Muscle layer of duodenum (tissue), 2 donors: Measurements from ENCODE around the gene STK32C.

Experiments used
- H3K27ac ChIP-seq: one replicate; pipeline ENCODE4 v1.7.0; 2013; ENCODE audit warnings: mild to moderate bottlenecking, low read length
- H3K27me3 ChIP-seq: one replicate; pipeline ENCODE4 v1.7.0; 2013; ENCODE audit warnings: low read depth, mild to moderate bottlenecking, control low read depth, low read length
- H3K36me3 ChIP-seq, 2 donors: one replicate each; pipeline ENCODE4 v1.7.0; 2013; ENCODE audit warnings: low read length in 2 of 2, control low read depth in 1 of 2, mild to moderate bottlenecking in 1 of 2; ENCODE audit not compliant: insufficient read depth in 2 of 2, control insufficient read depth in 1 of 2
- H3K4me1 ChIP-seq, 2 donors: one replicate each; pipeline ENCODE4 v1.7.0; 2013; ENCODE audit warnings: low read length in 2 of 2, mild to moderate bottlenecking in 2 of 2, control low read depth in 1 of 2, moderate library complexity in 1 of 2; ENCODE audit not compliant: insufficient read depth in 2 of 2, control insufficient read depth in 1 of 2
- H3K4me3 ChIP-seq, 2 donors: one replicate each; pipeline ENCODE4 v1.7.0; 2013; ENCODE audit warnings: low read length in 2 of 2, low read depth in 1 of 2, mild to moderate bottlenecking in 1 of 2
- H3K9me3 ChIP-seq, 2 donors: one replicate each; pipeline ENCODE4 v1.7.0; 2013; ENCODE audit warnings: low read length in 2 of 2, control low read depth in 1 of 2, mild to moderate bottlenecking in 1 of 2; ENCODE audit not compliant: control insufficient read depth in 1 of 2
- donor health status: healthy.

Gene STK32C

DNA sequence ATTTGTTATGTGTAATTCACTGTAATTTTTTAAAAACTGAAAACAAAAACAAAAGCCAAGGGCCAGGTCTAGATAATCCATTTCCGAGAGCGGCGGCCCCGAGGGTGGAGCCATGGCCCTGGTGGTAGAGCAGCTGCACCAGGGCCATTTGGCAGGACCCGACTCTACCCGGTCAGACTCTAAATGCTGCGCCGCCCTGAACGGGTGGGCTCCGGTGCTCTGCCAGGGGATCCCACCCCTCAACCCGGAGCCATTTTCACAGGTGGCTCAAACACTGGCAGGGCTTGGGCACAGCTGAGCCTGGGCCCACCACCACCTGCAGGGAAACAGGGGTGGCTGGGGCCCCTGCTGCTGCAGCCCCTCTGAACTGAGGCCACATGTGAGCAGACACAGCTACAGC, 64.1 kb downstream of the STK32C start:
- no peaks in the 10 kb centered on the region for H3K27me3 ChIP-seq
- no peaks in the 10 kb centered on the region for H3K36me3 ChIP-seq
- no peaks in the 10 kb centered on the region for H3K9me3 ChIP-seq
- no peak overlapping the region for H3K4me3 ChIP-seq
- H3K27ac ChIP-seq: no peak overlapping the region
- peaks cover 0 to 4% of the 10 kb centered on the region in 2 donors for H3K4me1 ChIP-seq

DNA sequence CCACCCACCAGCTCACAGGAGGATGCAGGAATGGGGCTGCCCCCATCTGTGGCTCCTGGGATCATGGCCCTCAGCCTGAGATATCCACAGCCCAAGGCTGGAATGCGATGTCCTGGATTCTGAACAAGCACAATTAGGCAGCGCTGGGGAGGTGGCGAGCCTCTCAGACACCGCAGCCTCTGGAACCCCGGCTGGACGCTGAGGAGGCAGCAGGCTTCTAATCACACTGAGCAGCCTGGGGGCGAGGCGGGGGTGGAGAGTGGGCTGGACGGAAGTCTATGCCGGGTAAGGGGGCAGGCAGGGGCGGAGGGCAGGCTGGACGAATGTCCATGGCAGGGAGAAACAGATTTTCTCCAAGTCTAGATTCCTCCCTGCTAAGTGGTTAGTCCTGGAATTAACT, 64.6 kb downstream of the STK32C start:
- Histone ChIP-seq H3K27ac (no peak overlapping the region), H3K4me3 (no peak overlapping the region), H3K36me3 (no peaks in the 10 kb centered on the region), H3K27me3 (no peaks in the 10 kb centered on the region), H3K4me1 (peaks cover 0 to 4% of the 10 kb centered on the region in 2 donors), H3K9me3 (no peaks in the 10 kb centered on the region)

DNA sequence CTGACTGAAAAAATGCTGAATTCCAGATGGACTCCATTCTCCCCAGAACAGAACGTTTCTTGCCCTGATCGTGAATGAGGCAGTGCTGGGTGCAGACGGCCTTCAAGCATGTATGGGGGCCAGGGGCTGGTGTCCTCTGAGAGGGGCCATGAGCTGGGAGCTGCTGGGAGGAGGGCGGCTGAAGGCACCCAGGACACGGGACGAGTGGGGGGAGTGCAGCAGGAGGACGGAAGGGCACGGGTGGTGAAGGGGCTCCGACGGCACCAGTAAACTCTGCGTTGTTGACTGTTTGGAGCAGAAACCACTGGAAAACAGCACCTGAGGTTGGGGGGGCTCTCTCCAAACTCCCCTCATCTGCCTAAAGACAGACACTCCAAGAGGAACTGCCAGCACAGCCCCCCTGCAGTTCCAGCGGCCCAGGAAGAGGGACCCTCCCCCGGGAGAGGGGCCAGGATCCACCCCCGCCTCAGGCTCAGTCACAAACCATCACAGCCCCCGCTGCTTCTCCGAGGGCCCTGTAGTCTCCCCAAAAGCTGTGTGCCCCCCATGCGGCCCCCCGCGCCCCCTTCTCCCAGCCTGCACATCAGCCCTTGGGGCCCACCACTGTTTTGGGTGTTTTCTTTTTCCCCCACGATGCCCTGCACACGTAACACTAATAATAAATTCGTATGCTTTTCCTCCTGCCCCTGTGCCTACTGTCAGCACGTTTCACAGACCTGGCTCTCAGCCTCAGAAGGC, 65.5 kb downstream of the STK32C start:
- Histone ChIP-seq H3K4me3 (no peak overlapping the region), H3K9me3 (no peaks in the 10 kb centered on the region)

DNA sequence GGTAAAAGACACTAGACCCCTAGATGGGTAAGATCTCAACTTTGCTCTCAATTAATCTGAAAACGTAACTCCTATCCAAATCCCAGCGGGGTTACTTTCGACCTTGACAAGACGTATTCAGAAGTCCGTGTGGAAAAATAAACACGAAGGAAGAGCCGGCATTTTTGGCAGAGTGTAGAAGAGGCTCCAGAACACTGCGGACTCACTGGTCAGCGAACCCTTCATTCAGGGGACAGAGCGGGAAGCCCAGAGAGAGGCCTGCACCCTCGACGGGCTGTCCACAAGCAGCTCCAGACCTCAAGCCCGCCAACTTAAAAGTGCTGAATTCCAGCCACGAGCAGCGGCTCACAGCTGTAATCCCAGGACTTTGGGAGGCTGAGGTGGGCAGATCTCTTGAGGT, 66.3 kb downstream of the STK32C start:
- peaks cover 0 to 4% of the 10 kb centered on the region in 2 donors for H3K4me1 ChIP-seq
- H3K27me3 ChIP-seq: no peaks in the 10 kb centered on the region
- H3K9me3 ChIP-seq: no peaks in the 10 kb centered on the region
- no peak overlapping the region for H3K4me3 ChIP-seq
- H3K36me3 ChIP-seq: no peaks in the 10 kb centered on the region
- no peak overlapping the region for H3K27ac ChIP-seq

More for the DNA sequence above, 65.5 kb downstream of the STK32C start:
- no peaks in the 10 kb centered on the region for H3K27me3 ChIP-seq
- no peaks in the 10 kb centered on the region for H3K36me3 ChIP-seq
- peaks cover 0 to 4% of the 10 kb centered on the region in 2 donors for H3K4me1 ChIP-seq
- no peak overlapping the region for H3K27ac ChIP-seq

DNA sequence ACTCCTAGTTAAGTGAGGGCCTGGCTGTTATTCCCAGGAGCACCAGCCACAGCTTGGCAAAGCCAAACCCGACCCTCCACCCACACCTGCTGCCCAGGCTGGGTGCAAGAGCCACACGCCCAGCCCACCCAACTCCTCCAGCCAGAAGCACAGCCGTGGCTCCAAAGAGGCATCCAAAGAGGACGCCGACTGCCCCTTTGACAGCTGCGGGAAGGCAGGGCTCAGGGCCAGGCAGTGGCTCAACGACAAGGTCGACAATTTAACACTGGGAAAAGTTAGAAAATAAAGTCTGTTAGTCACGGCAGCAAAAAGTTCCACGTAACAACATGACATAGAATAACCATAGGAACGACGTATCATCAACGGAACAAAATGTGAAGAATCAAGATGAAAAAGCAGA, 66.7 kb downstream of the STK32C start:
- H3K27ac ChIP-seq: no peak overlapping the region
- H3K36me3 ChIP-seq: no peaks in the 10 kb centered on the region
- H3K27me3 ChIP-seq: no peaks in the 10 kb centered on the region
- no peaks in the 10 kb centered on the region for H3K9me3 ChIP-seq
- no peak overlapping the region for H3K4me3 ChIP-seq
- peaks cover 0 to 4% of the 10 kb centered on the region in 2 donors for H3K4me1 ChIP-seq

DNA sequence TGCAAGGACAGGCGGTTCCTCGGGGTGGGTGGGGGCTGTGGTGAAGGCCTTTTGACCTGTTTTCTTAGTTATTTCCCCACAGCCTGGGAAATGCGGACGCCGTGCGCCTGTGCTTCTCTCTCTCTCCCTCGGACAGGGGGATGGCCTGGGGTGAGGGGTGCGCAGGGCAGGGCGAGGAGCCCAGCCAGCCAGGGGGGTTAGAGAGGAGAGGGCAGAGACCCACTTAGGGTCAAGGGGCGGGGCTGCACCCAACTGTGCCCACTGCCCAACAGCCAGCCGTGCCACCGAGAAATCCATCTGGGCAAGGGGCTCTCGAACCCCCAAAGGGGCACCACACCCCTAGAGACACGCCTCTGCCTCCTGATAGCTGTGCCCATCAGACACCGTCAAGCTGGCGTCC, 67.2 kb downstream of the STK32C start:
- Histone ChIP-seq H3K27me3 (no peaks in the 10 kb centered on the region), H3K4me1 (peaks cover 0 to 4% of the 10 kb centered on the region in 2 donors), H3K9me3 (no peaks in the 10 kb centered on the region), H3K27ac (no peak overlapping the region), H3K36me3 (no peaks in the 10 kb centered on the region), H3K4me3 (no peak overlapping the region)

DNA sequence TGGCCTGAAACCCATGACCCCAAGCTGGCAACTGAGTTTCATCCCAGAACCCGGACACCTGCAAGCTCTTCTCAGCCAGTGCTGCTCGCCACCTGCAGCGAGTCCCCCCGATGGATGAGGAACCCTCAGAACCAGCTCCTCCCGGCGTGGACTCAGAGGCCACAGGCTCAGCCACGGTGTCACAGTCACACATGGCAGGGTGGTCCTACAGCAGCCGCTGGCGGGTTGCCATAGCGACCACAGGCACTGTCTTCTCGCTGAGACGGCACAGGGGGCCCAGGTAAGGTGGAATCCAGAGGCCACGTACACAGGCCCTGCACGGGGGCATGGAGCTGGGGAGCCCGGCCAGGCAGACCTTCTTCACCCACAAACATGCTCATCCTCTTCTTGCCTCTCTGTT, 67.6 kb downstream of the STK32C start:
- no peak overlapping the region for H3K27ac ChIP-seq
- peaks cover 0 to 4% of the 10 kb centered on the region in 2 donors for H3K4me1 ChIP-seq
- H3K27me3 ChIP-seq: no peaks in the 10 kb centered on the region
- H3K4me3 ChIP-seq: no peak overlapping the region
- no peaks in the 10 kb centered on the region for H3K36me3 ChIP-seq
- no peaks in the 10 kb centered on the region for H3K9me3 ChIP-seq

DNA sequence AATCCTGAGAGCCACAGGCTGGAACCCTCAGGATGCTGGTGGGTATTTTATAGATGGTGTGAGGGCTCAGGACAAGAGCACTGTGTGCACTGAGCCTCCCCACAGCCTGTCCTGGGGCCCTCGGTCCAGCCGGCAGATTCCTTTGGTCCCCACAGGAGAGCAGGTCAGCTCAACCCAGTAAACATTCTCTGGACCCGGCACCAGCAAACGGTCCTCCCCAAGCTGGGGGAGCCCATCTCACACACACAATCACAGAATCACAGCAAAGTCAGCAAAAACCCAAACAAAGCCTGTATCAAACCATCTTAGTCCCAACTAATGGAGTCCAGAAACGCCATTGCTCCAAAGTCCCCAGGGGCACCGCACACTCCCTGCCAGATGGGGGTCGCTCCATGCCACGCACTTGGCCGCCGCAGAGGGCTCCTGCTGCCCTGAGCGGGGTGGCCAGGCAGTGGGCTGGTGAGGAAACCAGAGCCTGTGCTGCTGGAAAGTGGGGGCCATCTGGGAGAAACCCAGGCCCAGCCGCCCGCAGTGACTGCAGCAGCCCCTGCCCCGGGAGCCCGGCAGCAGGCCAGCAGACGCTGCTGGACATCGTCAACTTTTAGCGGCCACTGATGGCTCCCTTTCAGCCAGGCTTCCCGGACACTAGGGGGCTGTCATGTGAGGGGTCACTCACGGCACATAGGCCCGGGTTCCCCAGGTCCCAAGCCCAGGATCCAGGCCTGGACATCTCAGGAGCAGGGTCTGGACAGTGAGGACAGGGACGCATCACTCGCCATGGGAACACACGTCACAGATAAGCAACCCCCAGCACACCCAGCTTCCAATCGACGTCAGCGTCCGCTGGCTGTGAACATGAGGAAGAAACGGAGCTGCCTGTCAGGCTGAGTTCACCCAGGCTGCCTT, 68.4 kb downstream of the STK32C start:
- no peaks in the 10 kb centered on the region for H3K36me3 ChIP-seq
- peaks cover 0 to 4% of the 10 kb centered on the region in 2 donors for H3K4me1 ChIP-seq
- H3K4me3 ChIP-seq: no peak overlapping the region
- no peak overlapping the region for H3K27ac ChIP-seq
- no peaks in the 10 kb centered on the region for H3K27me3 ChIP-seq
- no peaks in the 10 kb centered on the region for H3K9me3 ChIP-seq

DNA sequence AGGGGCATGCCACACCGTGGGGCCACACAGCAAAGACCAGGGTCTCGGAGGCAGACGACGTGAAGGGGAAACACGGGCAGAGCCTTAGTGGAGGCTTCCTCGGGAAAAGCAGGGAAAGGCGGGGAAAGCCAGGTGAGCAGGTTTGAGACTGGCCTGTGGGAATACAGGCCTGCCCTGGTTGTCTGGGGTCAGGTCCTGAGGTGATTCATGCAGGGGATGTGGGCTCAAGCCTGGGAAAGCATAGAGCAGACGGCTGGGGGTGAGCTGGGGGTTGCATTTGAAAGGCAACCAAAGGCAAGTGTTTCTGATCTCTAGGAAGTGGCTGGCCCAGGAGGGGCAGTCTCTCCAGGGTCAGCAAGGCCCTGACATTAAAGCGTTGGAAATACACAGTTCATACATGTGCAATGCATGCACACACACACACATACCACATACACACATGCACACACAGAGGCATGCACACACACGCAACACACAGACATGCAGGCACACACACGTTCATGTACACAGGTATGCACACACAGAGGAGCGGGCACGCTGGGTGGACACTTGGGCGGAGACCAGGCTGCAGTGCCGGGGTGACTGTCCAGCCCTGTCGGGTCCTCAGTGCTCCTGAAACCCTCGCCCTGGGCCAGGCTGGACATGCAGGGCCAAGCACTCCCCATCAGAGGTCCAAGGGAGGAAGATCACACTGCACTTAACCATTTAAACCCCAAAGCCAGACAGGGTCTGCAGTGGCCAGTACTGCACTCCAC, 69.2 kb downstream of the STK32C start:
- Histone ChIP-seq H3K27ac (no peak overlapping the region), H3K4me3 (no peak overlapping the region), H3K9me3 (no peaks in the 10 kb centered on the region), H3K27me3 (no peaks in the 10 kb centered on the region), H3K4me1 (peaks cover 0 to 4% of the 10 kb centered on the region in 2 donors), H3K36me3 (no peaks in the 10 kb centered on the region)

DNA sequence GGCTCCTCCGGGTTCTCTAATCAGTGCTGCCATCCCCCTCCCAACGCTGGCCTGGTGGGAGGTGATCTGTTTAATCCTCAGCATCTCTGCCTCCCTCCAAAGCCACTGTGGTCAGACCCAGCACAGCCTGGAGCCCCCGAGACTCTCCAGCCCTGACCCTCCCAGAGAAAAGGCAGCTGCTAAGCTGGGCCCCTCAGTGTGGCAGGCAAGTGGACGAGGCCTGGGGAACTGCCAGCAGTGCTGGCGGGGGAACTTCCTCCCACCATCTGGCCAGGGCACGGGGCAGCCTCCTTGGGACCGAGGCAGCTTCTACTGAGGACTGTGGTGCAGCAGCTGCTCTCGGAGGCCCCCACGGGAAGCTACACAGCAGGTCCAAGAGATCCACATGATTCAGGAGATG, 69.9 kb downstream of the STK32C start:
- H3K36me3 ChIP-seq: no peaks in the 10 kb centered on the region
- peaks cover 0 to 4% of the 10 kb centered on the region in 2 donors for H3K4me1 ChIP-seq
- no peaks in the 10 kb centered on the region for H3K9me3 ChIP-seq
- no peaks in the 10 kb centered on the region for H3K27me3 ChIP-seq
- no peak overlapping the region for H3K27ac ChIP-seq
- H3K4me3 ChIP-seq: no peak overlapping the region

DNA sequence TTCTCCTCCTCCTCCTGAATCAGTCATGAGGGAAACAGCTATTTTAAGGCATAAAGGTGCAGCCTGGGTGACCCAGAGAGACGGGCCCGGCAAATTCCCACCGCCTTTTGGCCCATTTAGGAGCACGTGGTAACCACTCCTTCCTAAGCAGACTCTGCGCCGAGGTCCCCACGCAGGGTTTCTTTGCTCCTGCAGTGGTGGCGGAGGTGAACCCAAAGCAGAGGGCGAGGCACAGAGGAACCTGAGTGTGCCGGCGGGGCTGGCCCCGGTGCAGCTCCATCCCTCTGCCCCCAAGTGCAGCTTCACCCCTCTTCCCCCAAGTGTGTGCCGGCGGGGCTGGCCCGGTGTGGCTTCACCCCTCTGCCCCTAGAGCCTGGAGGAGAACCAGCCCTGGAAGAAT, 70.4 kb downstream of the STK32C start:
- H3K4me3 ChIP-seq: no peak overlapping the region
- H3K27me3 ChIP-seq: no peaks in the 10 kb centered on the region
- H3K36me3 ChIP-seq: no peaks in the 10 kb centered on the region
- no peaks in the 10 kb centered on the region for H3K9me3 ChIP-seq
- peaks cover 0 to 4% of the 10 kb centered on the region in 2 donors for H3K4me1 ChIP-seq
- no peak overlapping the region for H3K27ac ChIP-seq
